HCT116 (cell line): ENCODE measurements around the gene IL17RD. TPM values are rescaled to one million over a fixed set of nuclear protein-coding genes. Genes with fewer than 3 reads are reported as not detected.

ENCODE experiments used
- ATAC-seq: fragments of 200-7000 bp; cut with Tn5 transposase; 2 replicates; pipeline ENCODE4 v1.9.1; 2020; ENCODE audit warnings: mild to moderate bottlenecking, moderate library complexity
- BruUV-seq: library from RNA; stranded (reverse); fragments of 400-500 nt; replicated peaks from 2 replicates; lab custom pipeline; 2021; lab: Mats Ljungman, UMichigan
- CTCF ChIA-PET: fragments of 300-600 bp; sonication (Branson Sonifier 250); formaldehyde crosslinking; loops from one replicate; lab custom pipeline; 2021; ENCODE audit warnings: antibody characterized with exemption; lab: Charles Lee
- POLR2A ChIA-PET: fragments of 300-600, 350-600 bp; sonication (Branson Sonifier 250); formaldehyde crosslinking; loops from one replicate; lab custom pipeline; 2021; ENCODE audit warnings: antibody characterized with exemption; lab: Charles Lee
- RAD21 ChIA-PET, 2 experiments: fragments of 300-600 bp; sonication (Branson Sonifier 250); formaldehyde crosslinking; loops; one replicate each; lab custom pipeline; 2023; ENCODE audit warnings: low total read pairs in 2 of 2; ENCODE audit not compliant: uncharacterized antibody in 2 of 2, unreplicated experiment in 2 of 2, low non-redundant PET in 1 of 2; lab: Charles Lee
- DNase-seq: peaks from one replicate; pipeline ENCODE4 v3.0.0-alpha.2; 2010; ENCODE audit warnings: low read depth, low spot score
- H2AFZ ChIP-seq: fragments of 200-600 bp; shearing (Covaris generic), sonication (generic); 2 replicates; pipeline ENCODE4 v1.6.1; 2017; ENCODE audit warnings: low read depth, mixed run types, mixed read lengths, antibody characterized with exemption, low read length; ENCODE audit not compliant: poor library complexity, severe bottlenecking
- H3K27ac ChIP-seq: 2 replicates; pipeline ENCODE4 v1.5.1; 2012; ENCODE audit warnings: low read depth, low read length
- H3K27me3 ChIP-seq: fragments of 200-600 bp; sonication (generic); 2 replicates; pipeline ENCODE4 v1.6.1; 2016; ENCODE audit warnings: mixed run types, low read length, mixed read lengths; ENCODE audit not compliant: insufficient read depth
- H3K36me3 ChIP-seq, 2 experiments: fragments of 200-500 bp in 1 of 2; fragments of 200-600 bp in 1 of 2; sonication (Bioruptor generic) in 1 of 2; sonication (generic) in 1 of 2; 2 replicates each; pipeline versions ENCODE4 v1.5.1 to v1.6.1; 2014 to 2016; ENCODE audit warnings: low read length in 2 of 2, inconsistent platforms in 1 of 2, mixed read lengths in 1 of 2, mixed run types in 1 of 2; ENCODE audit not compliant: insufficient read depth in 2 of 2, control insufficient read depth in 1 of 2
- H3K4me1 ChIP-seq, 2 experiments: fragments of 200-600 bp in 1 of 2; sonication (generic) in 1 of 2; 2 replicates each; pipeline versions ENCODE4 v1.5.1 to v1.6.1; 2012 to 2017; ENCODE audit warnings: low read length in 2 of 2, inconsistent platforms in 1 of 2, mild to moderate bottlenecking in 1 of 2, mixed read lengths in 1 of 2, mixed run types in 1 of 2, moderate library complexity in 1 of 2; ENCODE audit not compliant: insufficient read depth in 2 of 2, control insufficient read depth in 1 of 2
- H3K4me2 ChIP-seq: fragments of 200-600 bp; sonication (generic); 2 replicates; pipeline ENCODE4 v1.6.1; 2017; ENCODE audit warnings: mixed run types, low read length, mixed read lengths
- H3K4me3 ChIP-seq, 2 experiments: fragments of 200-600 bp in 1 of 2; sonication (generic) in 1 of 2; replicated peaks in 1 of 2; 2 replicates each; pipeline ENCODE4 v1.5.1; 2011 to 2016; ENCODE audit warnings: low read length in 2 of 2, control low read depth in 1 of 2, low read depth in 1 of 2, mild to moderate bottlenecking in 1 of 2, mixed read lengths in 1 of 2, mixed run types in 1 of 2
- H3K79me2 ChIP-seq: fragments of 200-600 bp; sonication (generic); 2 replicates; pipeline ENCODE4 v1.6.1; 2017; ENCODE audit warnings: mild to moderate bottlenecking, mixed run types, low read length, moderate library complexity, mixed read lengths; ENCODE audit not compliant: insufficient read depth
- H3K9ac ChIP-seq: fragments of 200-600 bp; sonication (generic); 2 replicates; pipeline ENCODE4 v1.6.1; 2016; ENCODE audit warnings: low read length, mixed read lengths
- H3K9me2 ChIP-seq: fragments of 200-600 bp; sonication (generic), shearing (Covaris generic); 2 replicates; pipeline ENCODE4 v1.6.1; 2017; ENCODE audit warnings: mixed run types, mild to moderate bottlenecking, moderate library complexity; ENCODE audit not compliant: insufficient read depth
- H3K9me3 ChIP-seq, 2 experiments: fragments of 200-500 bp in 1 of 2; fragments of 200-600 bp in 1 of 2; sonication (Bioruptor generic) in 1 of 2; sonication (generic) in 1 of 2; 2 replicates each; pipeline ENCODE4 v1.6.1; 2014 to 2017; ENCODE audit warnings: low read length in 2 of 2, mixed read lengths in 2 of 2, inconsistent platforms in 1 of 2, low read depth in 1 of 2, mild to moderate bottlenecking in 1 of 2, mixed run types in 1 of 2, moderate library complexity in 1 of 2; ENCODE audit not compliant: control insufficient read depth in 1 of 2, insufficient read depth in 1 of 2
- H4K20me1 ChIP-seq: fragments of 200-600 bp; sonication (generic), shearing (Covaris generic); 2 replicates; pipeline ENCODE4 v1.6.1; 2017; ENCODE audit warnings: mixed run types, mild to moderate bottlenecking, moderate library complexity; ENCODE audit not compliant: insufficient read depth
- ATF3 ChIP-seq: IDR thresholded peaks from 2 replicates; pipeline ENCODE4 v1.6.1; 2012
- CTCF ChIP-seq, 3 experiments: fragments of 200-600 bp in 1 of 3; sonication (generic) in 1 of 3; IDR thresholded peaks in 2 of 3; conservative IDR thresholded peaks in 1 of 3; 2 replicates each; pipeline ENCODE4 v1.5.1; 2012 to 2017; ENCODE audit warnings: low read depth in 2 of 3, low read length in 2 of 3, antibody characterized with exemption in 1 of 3, borderline replicate concordance in 1 of 3, control low read depth in 1 of 3, mild to moderate bottlenecking in 1 of 3, mixed read lengths in 1 of 3, mixed run types in 1 of 3, moderate library complexity in 1 of 3; ENCODE audit not compliant: insufficient read depth in 1 of 3
- ELF1 ChIP-seq: IDR thresholded peaks from 2 replicates; pipeline ENCODE4 v1.6.1; 2012; ENCODE audit warnings: low read depth, borderline replicate concordance
- REST ChIP-seq: IDR thresholded peaks from 2 replicates; pipeline ENCODE4 v1.6.1; 2012; ENCODE audit warnings: low read depth
- SP1 ChIP-seq: IDR thresholded peaks from 2 replicates; pipeline ENCODE4 v1.6.1; 2012; ENCODE audit warnings: low read depth
- ZNF274 ChIP-seq: fragments of 200-500 bp; sonication (Bioruptor generic); IDR thresholded peaks from 2 replicates; pipeline ENCODE4 v1.6.1; 2014; ENCODE audit warnings: mild to moderate bottlenecking, low read depth, low read length, inconsistent platforms
- intact Hi-C: fragments of 100-400 bp; cut with micrococcal nuclease; formaldehyde crosslinking; loops from 2 replicates; pipeline ENCODE4 v1.10.0; 2022
- total RNA-seq: library from RNA; stranded (reverse); gene quantifications from one replicate; pipeline ENCODE4 v1.2.1, GENCODE V29; 2021; ENCODE audit not compliant: unreplicated experiment

IL17RD gene
- total RNA-seq, 1 experiment from 2014 or later = 12.3 TPM

GRCh38 chr3:57176045-57176444 lies 10.9 kb upstream of the IL17RD start:
- Histone ChIP-seq H3K9me3 (no peaks in the 10 kb centered on the region), H3K4me3 (no peak overlapping the region), H3K9me2 (no peaks in the 10 kb centered on the region), H4K20me1 (no peaks in the 10 kb centered on the region), H3K27ac (no peak overlapping the region), H3K4me2 (no peak overlapping the region), H3K9ac (no peak overlapping the region), H2AFZ (no peak overlapping the region), H3K36me3 (no peaks in the 10 kb centered on the region), H3K79me2 (no peaks in the 10 kb centered on the region), H3K27me3 (no peaks in the 10 kb centered on the region), H3K4me1 (peaks cover 0 to under 1% of the 10 kb centered on the region in 2 experiments; a peak in 1 of 4 replicates)
- ATAC-seq = no peak
- ChIA-PET CTCF (no interaction called here), RAD21 (no interaction called here), POLR2A (no interaction called here)
- intact Hi-C loops = loop anchor here (10.0 kb wide), 2 partner anchors 409 to 679 kb away; no protein-coding TSS in a partner anchor
- no peak for DNase-seq
- no TSS peak for BruUV-seq
- TF ChIP-seq REST (no peak), ELF1 (no peak), ATF3 (no peak), ZNF274 (no peak), SP1 (no peak), CTCF (IDR thresholded peaks at IDR 0.05 in 2 of 3, conservative IDR thresholded peaks at IDR 0.05 in 1 of 3; ENCODE audit: borderline replicate concordance in 1 of 3, insufficient read depth in 1 of 3, low read depth in 2 of 3, low read length in 2 of 3) (no peak)
